ENCODE measurements around the gene LOX.

Gene LOX, protein sequence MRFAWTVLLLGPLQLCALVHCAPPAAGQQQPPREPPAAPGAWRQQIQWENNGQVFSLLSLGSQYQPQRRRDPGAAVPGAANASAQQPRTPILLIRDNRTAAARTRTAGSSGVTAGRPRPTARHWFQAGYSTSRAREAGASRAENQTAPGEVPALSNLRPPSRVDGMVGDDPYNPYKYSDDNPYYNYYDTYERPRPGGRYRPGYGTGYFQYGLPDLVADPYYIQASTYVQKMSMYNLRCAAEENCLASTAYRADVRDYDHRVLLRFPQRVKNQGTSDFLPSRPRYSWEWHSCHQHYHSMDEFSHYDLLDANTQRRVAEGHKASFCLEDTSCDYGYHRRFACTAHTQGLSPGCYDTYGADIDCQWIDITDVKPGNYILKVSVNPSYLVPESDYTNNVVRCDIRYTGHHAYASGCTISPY

DNA sequence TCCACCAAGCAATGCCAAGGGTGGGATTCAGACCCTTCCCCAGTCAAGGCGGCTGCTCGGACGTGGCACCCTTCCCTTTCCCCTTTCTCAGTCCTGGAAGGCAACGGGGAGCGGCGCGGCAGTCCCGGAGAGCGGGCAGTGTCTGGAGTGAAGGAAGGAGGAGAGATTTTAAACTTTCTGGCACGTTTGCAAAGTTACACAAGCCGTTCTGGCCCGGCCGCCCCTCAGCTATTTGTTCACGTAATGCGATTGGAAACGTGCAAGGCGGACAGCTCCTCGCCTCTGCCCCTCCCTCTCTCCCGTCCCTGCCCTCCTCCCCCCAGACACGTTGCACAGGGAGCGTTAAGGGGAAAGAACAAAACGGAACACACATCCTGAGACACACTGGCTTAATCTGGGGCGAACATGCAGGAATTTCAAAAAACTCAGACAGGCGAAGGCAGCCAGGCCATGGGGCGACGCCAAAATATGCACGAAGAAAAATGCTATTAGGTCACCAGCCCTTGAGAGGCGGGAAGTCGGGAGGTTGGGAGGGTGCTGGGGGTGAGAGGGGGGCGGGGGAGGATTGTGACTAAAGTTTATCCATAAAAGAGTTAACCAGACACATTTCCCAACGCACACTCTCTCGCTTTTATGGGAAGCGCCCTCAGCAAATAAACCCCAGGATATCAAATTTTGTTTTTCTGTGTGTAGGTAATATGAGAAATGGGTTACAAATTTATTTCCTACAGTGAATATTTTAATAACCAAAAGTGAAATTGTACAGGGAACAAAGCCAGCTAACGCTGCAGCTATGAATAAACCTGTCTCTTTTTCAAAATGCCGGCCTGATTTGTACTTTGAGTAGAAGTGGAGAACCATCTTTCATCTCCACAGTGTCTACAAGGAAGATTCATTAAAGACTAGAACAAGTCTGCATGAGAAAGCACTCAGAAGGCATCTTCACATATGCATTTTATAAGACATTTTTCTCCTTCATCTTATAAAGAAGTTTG lies at the start of gene LOX:
LOX (minus strand) TSS at position 144 of the 995 bp plus-strand sequence. CDS start 274 bp downstream, outside the sequence.
- no peak for TF ChIP-seq CTCF (IDR thresholded peaks at IDR 0.05)

DNA sequence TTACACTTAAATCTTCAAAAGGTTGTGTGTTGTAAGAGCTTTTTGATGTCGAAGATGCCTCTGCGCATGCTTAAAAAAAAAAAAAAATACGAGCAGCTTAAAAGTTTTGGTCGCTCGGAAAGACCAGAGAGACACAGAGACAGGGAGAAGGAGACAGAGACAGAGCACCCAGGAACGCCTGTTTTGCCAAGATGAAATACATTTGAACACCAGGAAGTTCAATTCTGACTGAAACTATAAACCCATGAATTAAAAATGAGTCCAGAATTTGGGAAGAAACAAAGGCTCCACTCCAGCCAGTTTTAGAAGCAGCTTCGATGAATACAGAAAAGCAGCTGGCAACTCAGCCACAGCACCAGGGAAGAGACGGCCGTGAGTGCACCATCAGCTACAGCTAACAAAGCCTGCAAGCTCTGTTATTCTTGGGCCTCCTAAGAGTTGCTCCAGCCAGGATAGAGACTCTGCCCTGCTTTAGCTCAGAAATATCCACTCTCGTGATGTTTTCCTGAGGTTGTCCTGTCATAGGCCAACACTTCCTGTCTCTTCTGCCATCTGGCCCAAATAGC lies 48.8 kb upstream of the LOX start:
- TF ChIP-seq CTCF (IDR thresholded peaks at IDR 0.05): no peak

DNA sequence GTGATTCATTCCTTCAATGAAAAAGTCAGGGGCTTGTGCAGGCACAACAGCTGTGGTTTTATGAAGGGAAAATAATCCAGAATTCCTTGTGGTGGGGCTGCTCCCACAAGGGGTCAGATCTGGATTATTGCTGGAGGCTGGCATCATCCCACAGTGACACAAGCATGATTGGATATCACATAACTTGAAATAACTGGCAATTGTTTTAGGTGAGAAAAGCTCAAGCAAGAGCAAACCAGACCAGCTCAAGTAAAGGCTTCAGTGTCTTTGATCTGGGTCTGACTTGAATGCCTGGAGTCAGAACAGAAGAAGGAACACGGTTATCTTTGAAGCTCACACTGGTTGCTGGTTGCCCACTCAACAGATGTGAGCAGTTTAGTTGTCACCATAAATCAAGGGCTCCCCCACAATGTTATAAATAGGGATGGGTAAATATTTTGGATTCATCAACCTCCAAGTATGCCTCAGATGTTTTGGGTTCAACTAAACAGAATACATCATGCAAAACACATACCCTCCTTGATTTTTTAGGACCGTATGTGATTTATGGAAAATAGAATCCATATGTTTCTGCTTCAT lies 48.2 kb upstream of the LOX start:
- no peak for TF ChIP-seq CTCF (IDR thresholded peaks at IDR 0.05)

DNA sequence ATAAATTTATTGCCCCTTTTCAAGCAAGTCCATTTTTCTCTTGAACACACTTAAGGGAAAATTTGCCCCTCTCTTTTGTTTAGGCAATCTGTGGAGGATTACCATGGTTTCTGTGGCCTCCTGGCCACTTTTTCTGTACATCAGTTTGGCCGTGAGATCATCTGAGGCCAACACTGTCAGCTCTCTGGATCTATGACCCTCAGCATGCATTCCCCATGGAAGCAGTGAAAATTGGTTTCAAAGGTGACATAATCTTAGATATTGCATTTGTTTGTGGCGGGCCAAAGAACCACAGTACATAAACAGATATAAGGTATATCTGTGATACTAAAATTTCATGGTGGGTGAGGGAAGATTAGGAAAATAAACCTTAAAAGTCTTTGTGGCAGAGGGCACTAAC lies 46.7 kb upstream of the LOX start:
- TF ChIP-seq CTCF (IDR thresholded peaks at IDR 0.05): no peak

DNA sequence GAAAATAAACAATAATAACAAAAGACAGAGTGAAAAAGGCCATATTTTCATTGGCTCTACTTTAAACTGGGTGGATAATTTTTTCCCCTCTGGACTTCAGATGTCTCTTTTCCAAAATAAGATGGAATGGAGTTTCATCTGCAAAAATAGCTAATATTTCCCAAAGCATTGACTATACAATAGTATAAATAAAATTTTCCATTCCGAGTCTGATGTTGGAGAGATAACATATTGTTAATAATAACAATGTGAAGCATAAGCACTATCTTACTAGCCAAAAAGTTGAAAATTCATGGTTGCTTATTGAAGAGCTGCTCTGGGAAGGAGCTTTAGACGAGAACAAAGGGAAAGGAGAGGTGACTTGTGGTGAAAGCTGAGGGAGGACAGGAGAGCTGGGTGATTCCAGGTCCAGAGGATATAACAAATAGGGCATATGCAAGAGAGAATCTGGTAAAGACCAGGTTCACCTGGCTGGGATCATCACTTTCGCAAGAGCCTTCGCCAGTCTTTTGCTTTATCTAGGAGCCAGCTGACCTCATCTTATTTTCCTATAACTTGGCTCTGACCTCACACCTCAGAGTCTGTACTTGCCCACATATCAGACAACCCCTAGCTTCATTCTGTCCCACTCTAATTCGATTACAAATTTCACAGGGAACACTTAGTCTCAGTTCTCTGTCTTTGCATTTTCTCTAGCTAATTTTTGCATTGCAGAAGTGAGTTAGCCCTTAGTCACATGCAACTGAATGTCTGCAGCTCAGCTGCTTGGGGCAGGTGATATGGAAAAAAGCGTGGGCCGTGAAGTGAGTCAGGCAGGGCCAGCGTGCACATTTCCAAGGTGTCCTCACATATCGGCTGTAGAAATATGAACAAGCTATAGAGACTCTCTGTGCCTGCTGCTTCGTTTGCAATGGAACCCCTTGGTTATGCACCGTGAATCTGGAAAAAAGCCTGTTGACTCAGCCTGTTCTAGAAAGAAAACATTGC lies 43.7 kb upstream of the LOX start:
- TF ChIP-seq CTCF (IDR thresholded peaks at IDR 0.05): no peak

DNA sequence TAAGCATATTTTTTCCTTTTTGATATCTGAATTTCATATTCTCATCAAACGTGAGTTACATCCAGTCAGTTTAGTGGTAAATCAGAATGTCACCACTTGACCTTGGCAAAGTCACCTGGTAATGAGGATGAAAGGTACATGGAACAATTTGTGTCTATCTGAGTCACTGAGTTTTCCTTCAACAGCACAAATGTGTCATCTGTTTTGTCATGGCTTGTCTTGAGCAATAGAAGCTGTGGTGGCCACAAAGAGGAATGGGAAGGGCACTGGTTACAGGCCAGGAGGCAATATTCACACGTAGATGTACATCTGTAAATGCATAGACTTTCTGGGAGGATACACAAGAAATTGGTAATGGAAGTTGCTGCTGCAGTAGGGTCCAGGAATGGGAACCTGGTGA lies 42.9 kb upstream of the LOX start:
- no peak for TF ChIP-seq CTCF (IDR thresholded peaks at IDR 0.05)
